ENCODE results near the gene BRICD5.
A peak's percentile ranks its signal among the peaks of the same experiment; 100 is the strongest.

Gene BRICD5

GRCh38 chr16:2180461-2180860 lies 30.2 kb downstream of the BRICD5 start:
- no CpG with 5 or more reads among the region's 43 CpGs for WGBS (ENCODE audit: extremely low coverage, insufficient coverage, insufficient read length)
- H4K91ac ChIP-seq (ENCODE audit: low read depth, low read length) = no peak overlapping the region
- no peak overlapping the region for H2AK5ac ChIP-seq (ENCODE audit: low read length)
- H3K4me2 ChIP-seq (ENCODE audit: low read length) = no peak overlapping the region
- no peak overlapping the region for H3K14ac ChIP-seq (ENCODE audit: low read length)
- H3K27ac ChIP-seq (ENCODE audit: low read depth, low read length) = no peak overlapping the region
- no peaks in the 10 kb centered on the region for H3K4me1 ChIP-seq (ENCODE audit: control insufficient read depth in 1 of 2, insufficient read depth in 2 of 2, low read length in 2 of 2)
- no peak overlapping the region for H3K4me3 ChIP-seq (ENCODE audit: low read depth, low read length)
- no peak overlapping the region for H3K18ac ChIP-seq (ENCODE audit: low read length)
- no peaks in the 10 kb centered on the region for H3K79me1 ChIP-seq (ENCODE audit: low read length)
- H3K27me3 ChIP-seq (ENCODE audit: insufficient read depth, low read length) = no peaks in the 10 kb centered on the region
- no peaks in the 10 kb centered on the region for H3K79me2 ChIP-seq (ENCODE audit: control insufficient read depth, insufficient read depth, low read length, poor library complexity)
- no peak overlapping the region for H4K12ac ChIP-seq (ENCODE audit: low read depth, low read length)
- H3K9me3 ChIP-seq (ENCODE audit: insufficient read depth, low read depth, low read length) = peaks cover 6% of the 10 kb centered on the region
- H2AFZ ChIP-seq (ENCODE audit: insufficient read depth, low read length, poor library complexity) = no peak overlapping the region
- no peak overlapping the region for H4K8ac ChIP-seq (ENCODE audit: low read depth, low read length)
- no peak overlapping the region for H3K4ac ChIP-seq (ENCODE audit: low read depth, low read length)
- peaks cover 21 to 23% of the 10 kb centered on the region in 2 experiments for H3K36me3 ChIP-seq (ENCODE audit: control insufficient read depth in 1 of 2, insufficient read depth in 2 of 2, low read length in 2 of 2)
- no peak overlapping the region for H3K23ac ChIP-seq (ENCODE audit: low read length)
- DNase-seq = peak; percentile 95 to 97
- H2BK120ac ChIP-seq (ENCODE audit: insufficient read depth, low read length, poor library complexity) = no peak overlapping the region
- no peak overlapping the region for H3K9ac ChIP-seq (ENCODE audit: low read length)
- no peak overlapping the region for H2BK12ac ChIP-seq (ENCODE audit: low read length)
- no peak overlapping the region for H2BK5ac ChIP-seq (ENCODE audit: low read depth, low read length, poor library complexity)

- Histone ChIP-seq H4K8ac (ENCODE audit: low read depth, low read length) (no peak overlapping the region), H3K23ac (ENCODE audit: low read length) (no peak overlapping the region), H2BK5ac (ENCODE audit: low read depth, low read length, poor library complexity) (no peak overlapping the region), H4K91ac (ENCODE audit: low read depth, low read length) (no peak overlapping the region), H2AK5ac (ENCODE audit: low read length) (no peak overlapping the region), H2BK12ac (ENCODE audit: low read length) (no peak overlapping the region), H3K36me3 (ENCODE audit: control insufficient read depth in 1 of 2, insufficient read depth in 2 of 2, low read length in 2 of 2) (peaks cover 30 to 32% of the 10 kb centered on the region in 2 experiments), H3K79me2 (ENCODE audit: control insufficient read depth, insufficient read depth, low read length, poor library complexity) (no peaks in the 10 kb centered on the region), H3K14ac (ENCODE audit: low read length) (no peak overlapping the region), H3K79me1 (ENCODE audit: low read length) (no peaks in the 10 kb centered on the region), H3K4me2 (ENCODE audit: low read length) (no peak overlapping the region), H3K9ac (ENCODE audit: low read length) (no peak overlapping the region), H3K9me3 (ENCODE audit: insufficient read depth, low read depth, low read length) (peaks cover 6% of the 10 kb centered on the region), H3K18ac (ENCODE audit: low read length) (no peak overlapping the region), H2BK120ac (ENCODE audit: insufficient read depth, low read length, poor library complexity) (no peak overlapping the region), H3K27me3 (ENCODE audit: insufficient read depth, low read length) (no peaks in the 10 kb centered on the region), H3K27ac (ENCODE audit: low read depth, low read length) (no peak overlapping the region), H2AFZ (ENCODE audit: insufficient read depth, low read length, poor library complexity) (no peak overlapping the region), H4K12ac (ENCODE audit: low read depth, low read length) (no peak overlapping the region), H3K4me1 (ENCODE audit: control insufficient read depth in 1 of 2, insufficient read depth in 2 of 2, low read length in 2 of 2) (no peaks in the 10 kb centered on the region), H3K4ac (ENCODE audit: low read depth, low read length) (no peak overlapping the region), H3K4me3 (ENCODE audit: low read depth, low read length) (no peak overlapping the region)
- DNase-seq = peak; percentile 31 to 63
- WGBS (ENCODE audit: extremely low coverage, insufficient coverage, insufficient read length) = no CpG with 5 or more reads among the region's 31 CpGs
Measured at GRCh38 chr16:2179576-2179975, 31.1 kb downstream of the BRICD5 start.

- Histone ChIP-seq H3K79me1 (ENCODE audit: low read length) (no peaks in the 10 kb centered on the region), H2AFZ (ENCODE audit: insufficient read depth, low read length, poor library complexity) (no peak overlapping the region)
Measured at GRCh38 chr16:2179107-2179501, 31.6 kb downstream of the BRICD5 start.

GRCh38 chr16:2178321-2179106 lies 32.1 kb downstream of the BRICD5 start:
- Histone ChIP-seq H2BK120ac (ENCODE audit: insufficient read depth, low read length, poor library complexity) (no peak overlapping the region), H4K8ac (ENCODE audit: low read depth, low read length) (no peak overlapping the region), H3K4me1 (ENCODE audit: control insufficient read depth in 1 of 2, insufficient read depth in 2 of 2, low read length in 2 of 2) (no peaks in the 10 kb centered on the region), H2BK12ac (ENCODE audit: low read length) (no peak overlapping the region), H3K79me1 (ENCODE audit: low read length) (no peaks in the 10 kb centered on the region), H3K4me2 (ENCODE audit: low read length) (no peak overlapping the region), H3K27ac (ENCODE audit: low read depth, low read length) (no peak overlapping the region), H3K79me2 (ENCODE audit: control insufficient read depth, insufficient read depth, low read length, poor library complexity) (no peaks in the 10 kb centered on the region), H3K23ac (ENCODE audit: low read length) (no peak overlapping the region), H3K4ac (ENCODE audit: low read depth, low read length) (no peak overlapping the region), H3K18ac (ENCODE audit: low read length) (no peak overlapping the region), H3K9me3 (ENCODE audit: insufficient read depth, low read depth, low read length) (peaks cover 6% of the 10 kb centered on the region), H3K14ac (ENCODE audit: low read length) (no peak overlapping the region), H2AK5ac (ENCODE audit: low read length) (no peak overlapping the region), H4K12ac (ENCODE audit: low read depth, low read length) (no peak overlapping the region), H4K91ac (ENCODE audit: low read depth, low read length) (no peak overlapping the region), H3K27me3 (ENCODE audit: insufficient read depth, low read length) (no peaks in the 10 kb centered on the region), H3K36me3 (ENCODE audit: control insufficient read depth in 1 of 2, insufficient read depth in 2 of 2, low read length in 2 of 2) (peaks cover 40 to 42% of the 10 kb centered on the region in 2 experiments), H2AFZ (ENCODE audit: insufficient read depth, low read length, poor library complexity) (no peak overlapping the region), H3K9ac (ENCODE audit: low read length) (no peak overlapping the region), H2BK5ac (ENCODE audit: low read depth, low read length, poor library complexity) (no peak overlapping the region), H3K4me3 (ENCODE audit: low read depth, low read length) (no peak overlapping the region)
- peak in 1 of 2 donors; percentile 39 for DNase-seq
- no CpG with 5 or more reads among the region's 106 CpGs for WGBS (ENCODE audit: extremely low coverage, insufficient coverage, insufficient read length)

More at GRCh38 chr16:2179107-2179501, 31.6 kb downstream of the BRICD5 start:
- Histone ChIP-seq H3K4me1 (ENCODE audit: control insufficient read depth in 1 of 2, insufficient read depth in 2 of 2, low read length in 2 of 2) (no peaks in the 10 kb centered on the region), H3K27ac (ENCODE audit: low read depth, low read length) (no peak overlapping the region), H3K18ac (ENCODE audit: low read length) (no peak overlapping the region), H4K91ac (ENCODE audit: low read depth, low read length) (no peak overlapping the region), H3K9ac (ENCODE audit: low read length) (no peak overlapping the region), H2BK12ac (ENCODE audit: low read length) (no peak overlapping the region), H4K12ac (ENCODE audit: low read depth, low read length) (no peak overlapping the region), H3K4me2 (ENCODE audit: low read length) (no peak overlapping the region), H3K23ac (ENCODE audit: low read length) (no peak overlapping the region), H3K79me2 (ENCODE audit: control insufficient read depth, insufficient read depth, low read length, poor library complexity) (no peaks in the 10 kb centered on the region), H2AK5ac (ENCODE audit: low read length) (no peak overlapping the region), H3K9me3 (ENCODE audit: insufficient read depth, low read depth, low read length) (peaks cover 6% of the 10 kb centered on the region), H2BK120ac (ENCODE audit: insufficient read depth, low read length, poor library complexity) (no peak overlapping the region), H3K27me3 (ENCODE audit: insufficient read depth, low read length) (no peaks in the 10 kb centered on the region), H2BK5ac (ENCODE audit: low read depth, low read length, poor library complexity) (no peak overlapping the region), H3K4ac (ENCODE audit: low read depth, low read length) (no peak overlapping the region), H3K4me3 (ENCODE audit: low read depth, low read length) (no peak overlapping the region), H4K8ac (ENCODE audit: low read depth, low read length) (no peak overlapping the region), H3K36me3 (ENCODE audit: control insufficient read depth in 1 of 2, insufficient read depth in 2 of 2, low read length in 2 of 2) (peaks cover 35 to 36% of the 10 kb centered on the region in 2 experiments), H3K14ac (ENCODE audit: low read length) (no peak overlapping the region)
- no CpG with 5 or more reads among the region's 50 CpGs for WGBS (ENCODE audit: extremely low coverage, insufficient coverage, insufficient read length)
- DNase-seq = no peak
